Gastroesophageal sphincter (tissue), 3 donors: Measurements from ENCODE around the gene ZFP36.

Source experiments
- POLR2A ChIP-seq, 2 donors: fragments of 450-650 bp; IDR thresholded peaks; one replicate each; pipeline ENCODE4 v1.6.1; 2017; ENCODE audit warnings: antibody characterized with exemption in 2 of 2, mild to moderate bottlenecking in 2 of 2, moderate library complexity in 1 of 2
- TF ChIP-seq, protein P1 (sequence below), 4 experiments: fragments of 200-600 bp in 2 of 4; fragments of 450-650 bp in 2 of 4; sonication (generic) in 1 of 4; IDR thresholded peaks; one replicate each; pipeline ENCODE4 v1.5.1; 2017 to 2019; ENCODE audit warnings: antibody characterized with exemption in 4 of 4, mild to moderate bottlenecking in 2 of 4, moderate library complexity in 2 of 4

DNA sequence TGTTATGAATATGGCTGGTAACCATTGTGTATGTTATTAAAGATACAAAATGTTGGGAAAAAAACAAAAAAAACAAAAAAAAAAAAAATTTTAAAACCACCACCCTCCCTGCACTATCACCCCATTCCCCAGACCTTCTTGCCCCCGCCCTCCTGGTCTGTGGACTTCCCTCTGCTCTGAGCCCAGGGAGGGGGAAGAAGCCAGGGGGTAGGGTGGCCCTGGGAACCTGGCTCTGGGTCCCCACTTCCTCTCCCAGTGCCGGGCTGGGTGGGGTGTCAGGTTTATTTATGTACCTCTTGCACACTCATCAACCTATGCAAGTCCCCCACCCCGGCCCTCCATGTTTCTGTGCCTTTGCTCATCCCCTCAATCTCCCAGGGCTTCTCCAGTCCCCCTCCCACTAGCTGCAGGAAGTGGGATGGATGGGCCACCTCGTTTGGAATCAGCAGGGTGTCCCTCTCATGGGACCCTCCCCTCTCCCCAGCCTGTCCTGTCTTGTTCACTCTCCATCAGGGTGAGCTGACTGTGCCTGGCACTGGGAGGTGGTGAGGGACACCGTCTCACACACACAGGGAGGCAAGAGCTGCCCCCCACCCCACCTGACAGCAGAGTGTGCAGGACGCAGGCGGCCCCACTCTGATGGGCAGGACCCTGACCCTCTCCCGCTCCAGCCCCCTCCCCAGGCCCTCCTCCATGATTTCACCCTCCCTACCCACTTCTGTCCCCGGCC is 21.6 kb upstream of the ZFP36 start:
- no peak for TF ChIP-seq POLR2A (IDR thresholded peaks at IDR 0.05)
- TF ChIP-seq, protein P1, sequence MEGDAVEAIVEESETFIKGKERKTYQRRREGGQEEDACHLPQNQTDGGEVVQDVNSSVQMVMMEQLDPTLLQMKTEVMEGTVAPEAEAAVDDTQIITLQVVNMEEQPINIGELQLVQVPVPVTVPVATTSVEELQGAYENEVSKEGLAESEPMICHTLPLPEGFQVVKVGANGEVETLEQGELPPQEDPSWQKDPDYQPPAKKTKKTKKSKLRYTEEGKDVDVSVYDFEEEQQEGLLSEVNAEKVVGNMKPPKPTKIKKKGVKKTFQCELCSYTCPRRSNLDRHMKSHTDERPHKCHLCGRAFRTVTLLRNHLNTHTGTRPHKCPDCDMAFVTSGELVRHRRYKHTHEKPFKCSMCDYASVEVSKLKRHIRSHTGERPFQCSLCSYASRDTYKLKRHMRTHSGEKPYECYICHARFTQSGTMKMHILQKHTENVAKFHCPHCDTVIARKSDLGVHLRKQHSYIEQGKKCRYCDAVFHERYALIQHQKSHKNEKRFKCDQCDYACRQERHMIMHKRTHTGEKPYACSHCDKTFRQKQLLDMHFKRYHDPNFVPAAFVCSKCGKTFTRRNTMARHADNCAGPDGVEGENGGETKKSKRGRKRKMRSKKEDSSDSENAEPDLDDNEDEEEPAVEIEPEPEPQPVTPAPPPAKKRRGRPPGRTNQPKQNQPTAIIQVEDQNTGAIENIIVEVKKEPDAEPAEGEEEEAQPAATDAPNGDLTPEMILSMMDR (IDR thresholded peaks at IDR 0.05), result no peak
